ENCODE results near the gene KRT79.
"Not testable (repeated sequence)": the region's sequence is repeated elsewhere in the genome, so short reads cannot be mapped to it uniquely, and the experiment has no call there.

The KRT79 gene

GRCh38 chr12:52861511-52861910 is 27.4 kb upstream of the KRT79 start:
- no peak for DNase-seq (ENCODE audit: low read depth in 2 of 2)

GRCh38 chr12:52860102-52860823 is 26.2 kb upstream of the KRT79 start:
- no peak for DNase-seq (ENCODE audit: low read depth in 2 of 2)

DNA sequence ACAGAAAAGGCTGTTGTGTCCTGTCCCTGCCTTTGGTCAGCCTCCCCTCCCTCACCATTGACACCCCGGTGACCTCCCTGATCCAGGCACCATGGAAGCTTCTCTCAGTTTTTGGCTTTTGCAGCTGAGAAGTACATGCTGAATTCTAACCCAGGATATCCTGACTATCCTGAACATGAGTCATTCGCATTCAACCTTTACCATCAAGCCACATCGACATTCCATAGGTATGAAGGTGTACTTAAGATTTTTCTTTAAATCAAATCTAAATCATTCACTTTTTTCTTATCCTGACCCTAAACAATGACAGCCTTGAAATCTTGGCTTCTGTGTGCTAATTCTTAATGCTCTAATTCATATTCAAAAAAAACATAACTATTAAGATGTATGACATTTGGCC is 23.4 kb upstream of the KRT79 start:
- DNase-seq (ENCODE audit: low read depth in 2 of 2), result no peak

DNA sequence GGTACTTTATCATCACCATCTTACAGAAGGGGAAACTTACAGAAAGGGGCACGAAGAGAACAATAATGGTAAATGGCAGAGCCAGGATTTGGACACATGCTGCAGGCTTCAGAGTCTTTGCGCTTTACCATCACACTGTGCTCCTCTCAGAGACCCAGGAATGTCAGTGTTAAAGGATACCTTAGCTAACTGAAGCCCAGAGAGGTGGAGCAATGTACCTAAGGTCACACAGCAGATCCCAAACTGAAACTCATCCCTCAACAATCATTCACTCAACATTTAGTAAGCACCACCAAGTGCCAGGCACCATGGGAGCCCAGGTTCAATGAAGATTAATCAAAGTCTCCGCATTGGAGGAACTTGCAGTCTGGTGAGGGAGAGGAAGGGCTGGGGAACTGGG is 22.7 kb upstream of the KRT79 start:
- no peak for DNase-seq (ENCODE audit: low read depth in 2 of 2)

DNA sequence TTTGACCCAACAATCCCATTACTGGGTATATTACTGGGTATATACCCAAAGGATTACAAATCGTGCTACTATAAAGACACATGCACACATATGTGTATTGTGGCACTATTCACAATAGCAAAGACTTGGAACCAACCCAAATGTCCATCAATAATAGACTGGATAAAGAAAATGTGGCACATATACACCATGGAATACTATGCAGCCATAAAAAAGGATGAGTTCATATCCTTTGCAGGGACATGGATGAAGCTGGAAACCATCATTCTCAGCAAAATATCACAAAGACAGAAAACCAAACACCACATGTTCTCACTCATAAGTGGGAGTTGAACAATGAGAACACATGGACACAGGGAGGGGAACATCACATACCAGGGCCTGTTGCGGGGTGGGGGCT is 22.0 kb upstream of the KRT79 start:
- DNase-seq (ENCODE audit: low read depth in 2 of 2), result not testable (repeated sequence)

DNA sequence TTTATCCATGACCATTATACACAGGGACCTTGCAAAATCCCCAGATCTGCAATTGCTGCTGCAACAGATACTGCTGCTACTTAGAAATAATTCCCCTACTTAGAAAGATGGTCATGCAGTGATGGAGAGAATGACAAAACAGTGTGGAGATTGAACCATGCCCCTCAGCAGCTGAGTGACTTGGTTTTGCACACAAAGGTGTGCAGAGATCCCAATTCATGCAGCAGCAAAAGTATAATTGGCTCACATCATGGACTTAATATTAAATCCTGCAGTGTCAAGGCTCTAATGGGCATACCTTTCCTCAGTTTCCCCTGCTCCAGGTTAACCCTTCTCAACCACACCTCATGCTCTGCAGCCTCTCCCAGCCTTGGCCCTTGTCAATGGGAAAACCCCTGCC is 17.7 kb upstream of the KRT79 start:
- DNase-seq (ENCODE audit: low read depth in 2 of 2), result no peak

GRCh38 chr12:52850681-52851080 is 16.6 kb upstream of the KRT79 start:
- DNase-seq (ENCODE audit: low read depth in 2 of 2), result no peak

- no peak for DNase-seq (ENCODE audit: low read depth in 2 of 2)
Observed at GRCh38 chr12:52849511-52849910, 15.4 kb upstream of the KRT79 start.

GRCh38 chr12:52848661-52849255 is 14.6 kb upstream of the KRT79 start, which contains the start of gene KRT78:
Gene KRT78 (minus strand): TSS chr12:52848994. CDS start chr12:52848930, 64 bp downstream.
- no peak for DNase-seq (ENCODE audit: low read depth in 2 of 2)

GRCh38 chr12:52847335-52848102 is 13.4 kb upstream of the KRT79 start:
- DNase-seq (ENCODE audit: low read depth in 2 of 2), result no peak

DNA sequence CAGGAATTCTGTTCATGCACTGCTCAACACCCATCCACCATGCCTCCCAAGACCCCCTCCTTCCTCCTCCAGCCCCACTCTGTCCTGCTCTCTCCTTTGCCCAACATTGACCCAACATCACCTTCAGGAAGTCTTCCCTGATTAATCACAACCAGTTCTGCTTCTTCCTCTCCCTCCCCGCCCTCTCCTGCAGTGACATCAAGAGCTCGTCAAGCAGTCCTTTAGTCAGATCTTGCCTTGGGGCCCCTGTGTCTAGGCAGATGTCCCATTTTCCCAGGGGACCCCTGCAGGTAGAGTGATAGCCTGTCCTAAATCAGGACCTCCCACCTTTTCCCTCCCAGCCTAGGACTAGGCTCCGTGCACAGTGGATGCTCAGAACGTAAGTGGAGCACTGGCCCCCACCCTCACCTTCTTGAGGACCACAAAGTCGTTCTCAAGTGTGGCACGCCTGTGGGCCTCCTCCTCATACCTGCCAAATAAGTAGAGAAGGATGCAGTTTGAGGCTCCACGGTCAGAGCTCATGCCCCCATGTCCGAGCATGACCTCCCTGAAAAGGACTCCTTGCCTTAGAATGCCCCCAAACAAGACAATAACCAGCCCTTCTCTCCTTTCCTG is 12.4 kb upstream of the KRT79 start:
- DNase-seq (ENCODE audit: low read depth in 2 of 2), result no peak

DNA sequence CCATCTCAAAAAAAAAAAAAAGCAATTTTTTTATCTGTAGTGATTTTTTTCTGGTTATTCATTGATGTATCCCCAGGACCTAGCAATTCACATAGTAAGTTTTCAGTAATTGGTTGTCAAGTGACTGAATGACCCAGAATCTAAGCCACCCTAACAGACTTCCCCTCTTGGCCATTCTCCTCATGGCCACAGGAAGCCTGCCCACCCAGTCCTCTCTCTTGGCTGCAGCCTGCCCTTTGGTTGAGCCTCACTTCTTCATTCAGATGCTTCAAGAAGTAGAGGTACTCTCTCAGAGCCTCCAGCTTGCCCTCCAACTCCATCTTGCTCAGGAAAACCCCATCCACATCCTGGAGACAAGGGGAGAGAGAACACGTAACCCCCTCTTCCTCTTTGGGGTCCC is 11.8 kb upstream of the KRT79 start:
- DNase-seq (ENCODE audit: low read depth in 2 of 2), result no peak

DNA sequence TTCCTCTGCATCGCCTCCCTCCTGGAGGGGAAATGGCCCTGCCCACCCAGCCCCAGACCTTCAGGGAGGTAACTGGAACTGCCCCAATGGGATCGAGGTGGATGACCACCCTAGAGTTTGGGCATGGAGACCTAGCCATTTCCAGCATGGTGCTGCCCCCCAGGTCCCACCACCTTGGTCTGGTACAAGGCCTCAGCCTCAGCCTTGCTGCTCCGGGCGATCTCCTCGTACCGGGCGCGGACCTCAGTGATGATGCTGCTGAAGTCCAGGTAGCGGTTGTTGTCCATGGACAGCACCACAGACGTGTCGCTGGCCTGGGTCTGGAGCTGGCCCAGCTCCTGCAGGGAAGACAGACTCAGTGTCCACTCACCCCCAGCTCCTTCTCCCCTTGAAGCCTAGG is 10.3 kb upstream of the KRT79 start:
- no peak for DNase-seq (ENCODE audit: low read depth in 2 of 2)

GRCh38 chr12:52839436-52840105 is 5.5 kb upstream of the KRT79 start:
- DNase-seq (ENCODE audit: low read depth in 2 of 2), result no peak

GRCh38 chr12:52838609-52839435 is 4.7 kb upstream of the KRT79 start:
- no peak for DNase-seq (ENCODE audit: low read depth in 2 of 2)

GRCh38 chr12:52837781-52838608 is 3.9 kb upstream of the KRT79 start:
- no peak for DNase-seq (ENCODE audit: low read depth in 2 of 2)

GRCh38 chr12:52837413-52837741 is 3.3 kb upstream of the KRT79 start:
- no peak for DNase-seq (ENCODE audit: low read depth in 2 of 2)

DNA sequence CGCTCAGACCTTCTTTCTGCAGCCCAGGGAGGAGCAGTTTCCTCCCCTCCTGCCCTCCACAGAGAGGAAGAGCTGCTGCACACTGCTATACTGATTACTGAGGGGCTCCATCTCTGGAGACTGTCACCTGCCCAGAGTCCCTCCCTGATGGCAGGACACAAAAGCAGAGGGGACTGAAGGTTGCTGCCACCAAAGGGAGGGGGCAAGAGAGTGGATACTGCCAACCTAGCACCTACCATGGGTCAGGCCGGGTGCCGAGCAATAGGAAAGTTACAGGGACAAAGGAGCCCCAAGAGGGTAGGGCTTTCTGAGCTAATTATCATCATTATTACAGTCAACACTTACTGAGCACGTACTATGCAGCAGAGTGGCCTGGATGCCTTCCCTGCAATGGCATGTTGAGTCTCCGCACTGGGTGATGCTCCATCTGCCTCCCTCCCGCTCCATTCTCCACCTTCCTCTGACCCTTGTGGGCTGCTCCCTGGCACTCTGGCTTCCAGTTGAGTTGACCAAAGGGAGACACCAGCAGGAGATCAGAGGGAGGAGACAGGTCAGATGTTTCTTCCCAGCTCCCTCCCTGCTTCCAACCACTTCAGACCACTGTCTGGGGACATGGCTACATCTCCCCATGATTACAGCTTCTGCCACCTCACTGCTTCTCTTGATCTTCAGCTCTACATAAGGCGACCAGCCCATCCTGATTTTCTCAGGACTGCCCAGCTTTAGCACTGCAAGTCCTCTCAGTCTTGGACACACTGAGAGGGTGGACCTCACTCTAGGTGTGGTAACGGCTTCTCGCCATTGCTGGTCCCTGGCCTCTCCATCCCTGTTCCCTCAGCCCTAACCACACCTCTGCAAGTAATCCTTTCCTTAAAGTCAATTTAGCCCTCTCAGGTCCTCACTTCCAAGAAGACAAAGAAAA is 2.6 kb upstream of the KRT79 start:
- DNase-seq (ENCODE audit: low read depth in 2 of 2), result no peak

- peak; percentile 67 to 74 for DNase-seq (ENCODE audit: low read depth in 2 of 2)
Observed at GRCh38 chr12:52836042-52836466, 1.9 kb upstream of the KRT79 start.

All from stimulated activated CD8-positive, alpha-beta memory T cell treated with anti-CD3 and anti-CD28 coated beads, Interleukin-15, amount 100 ng/mL, for 4 hours (primary cell).